Measurements from ENCODE around the gene UBE2D1.

Gene UBE2D1

DNA sequence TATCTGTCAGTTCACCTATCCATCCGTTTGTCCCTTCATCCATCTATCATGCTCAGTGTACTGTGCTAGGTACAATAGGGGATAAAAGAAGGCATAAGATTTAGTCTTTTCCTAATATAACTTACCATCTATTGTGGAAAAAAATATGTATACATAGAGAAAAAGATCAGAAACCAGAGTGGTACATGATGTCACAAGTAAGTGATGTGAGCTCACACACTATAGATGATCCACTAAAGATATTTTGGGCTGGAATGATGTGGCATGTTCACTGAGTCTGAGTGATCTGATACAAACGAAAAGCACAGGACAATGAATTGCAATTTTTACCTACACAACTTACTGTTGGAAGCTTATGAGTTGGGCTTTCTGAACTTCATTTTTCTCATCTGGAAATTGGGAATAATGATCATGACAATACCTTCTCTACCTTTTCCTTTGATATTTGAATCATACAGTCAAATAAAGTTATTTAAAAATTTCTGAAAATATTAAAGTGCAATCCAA lies 47.7 kb downstream of the UBE2D1 start:
- H3K9me3 Mint-ChIP-seq = no peaks in the 10 kb centered on the region
- H3K27ac Mint-ChIP-seq = no peak overlapping the region
- H3K4me1 Mint-ChIP-seq (ENCODE audit: low read depth) = peaks cover 20% of the 10 kb centered on the region
- peaks cover 6% of the 10 kb centered on the region for H3K27me3 Mint-ChIP-seq (ENCODE audit: low read depth)
- H3K4me3 Mint-ChIP-seq = no peak overlapping the region
- peaks cover 8% of the 10 kb centered on the region for H3K36me3 Mint-ChIP-seq (ENCODE audit: low read depth)
- DNase-seq (ENCODE audit: low spot score) = no peak

GRCh38 chr10:58384095-58384494 lies 49.3 kb downstream of the UBE2D1 start:
- Mint-ChIP-seq H3K27ac (peak overlapping the region; percentile 39), H3K4me3 (peak overlapping the region; percentile 98), H3K27me3 (ENCODE audit: low read depth) (peaks cover 5% of the 10 kb centered on the region), H3K4me1 (ENCODE audit: low read depth) (peaks cover 28% of the 10 kb centered on the region), H3K9me3 (no peaks in the 10 kb centered on the region), H3K36me3 (ENCODE audit: low read depth) (peaks cover 22% of the 10 kb centered on the region)
- no peak for DNase-seq (ENCODE audit: low spot score)

DNA sequence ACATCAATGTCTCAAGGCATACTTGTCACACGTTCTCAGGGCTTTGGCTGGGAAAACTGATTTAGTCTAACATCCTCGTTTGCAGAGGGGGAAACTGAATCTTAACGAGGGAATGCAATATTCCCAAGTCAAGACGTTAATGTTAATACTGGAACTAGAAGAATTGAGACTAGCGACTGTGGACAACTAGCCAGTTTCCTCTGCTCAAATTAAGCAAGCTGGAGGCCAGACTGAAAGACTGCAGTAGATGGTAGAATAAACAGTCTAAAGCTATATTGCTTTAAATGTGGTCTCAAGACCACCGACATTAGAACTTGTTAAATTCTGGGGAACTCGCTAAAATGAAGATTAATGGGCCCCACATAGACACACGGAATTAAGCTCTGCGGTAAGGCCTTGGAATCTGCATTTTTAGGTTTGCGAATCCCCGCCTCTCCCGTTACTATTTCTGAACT lies 49.8 kb downstream of the UBE2D1 start:
- H3K9me3 Mint-ChIP-seq = no peaks in the 10 kb centered on the region
- H3K27me3 Mint-ChIP-seq (ENCODE audit: low read depth) = peaks cover 3% of the 10 kb centered on the region
- DNase-seq (ENCODE audit: low spot score) = no peak
- peak overlapping the region; percentile 98 for H3K4me3 Mint-ChIP-seq
- peaks cover 32% of the 10 kb centered on the region for H3K4me1 Mint-ChIP-seq (ENCODE audit: low read depth)
- peak overlapping the region; percentile 98 for H3K27ac Mint-ChIP-seq
- H3K36me3 Mint-ChIP-seq (ENCODE audit: low read depth) = peaks cover 26% of the 10 kb centered on the region

- Mint-ChIP-seq H3K4me1 (ENCODE audit: low read depth) (peaks cover 34% of the 10 kb centered on the region), H3K36me3 (ENCODE audit: low read depth) (peaks cover 33% of the 10 kb centered on the region), H3K27ac (peak within 1 kb of the TSS; percentile 98), H3K4me3 (peak within 1 kb of the TSS; percentile 98), H3K27me3 (ENCODE audit: low read depth) (peaks cover 3% of the 10 kb centered on the region), H3K9me3 (no peaks in the 10 kb centered on the region)
- peak; percentile 94 for DNase-seq (ENCODE audit: low spot score)
These were observed 50.4 kb downstream of the UBE2D1 start, which contains the start of gene TFAM for GRCh38 chr10:58384999-58385783. TSS of gene TFAM (plus strand) at chr10:58385410. CDS start at chr10:58385548, 138 bp downstream.

GRCh38 chr10:58385784-58386112 lies 50.9 kb downstream of the UBE2D1 start:
- Mint-ChIP-seq H3K27ac (peak overlapping the region; percentile 98), H3K27me3 (ENCODE audit: low read depth) (peaks cover 3% of the 10 kb centered on the region), H3K9me3 (no peaks in the 10 kb centered on the region), H3K36me3 (ENCODE audit: low read depth) (peaks cover 33% of the 10 kb centered on the region), H3K4me1 (ENCODE audit: low read depth) (peaks cover 35% of the 10 kb centered on the region), H3K4me3 (peak overlapping the region; percentile 98)
- DNase-seq (ENCODE audit: low spot score) = no peak

- no peak for DNase-seq (ENCODE audit: low spot score)
- Mint-ChIP-seq H3K4me1 (ENCODE audit: low read depth) (peaks cover 38% of the 10 kb centered on the region), H3K27me3 (ENCODE audit: low read depth) (no peaks in the 10 kb centered on the region), H3K4me3 (no peak overlapping the region), H3K36me3 (ENCODE audit: low read depth) (peaks cover 54% of the 10 kb centered on the region), H3K9me3 (no peaks in the 10 kb centered on the region), H3K27ac (no peak overlapping the region)
These were observed 54.2 kb downstream of the UBE2D1 start for GRCh38 chr10:58389024-58389423.

GRCh38 chr10:58393317-58393716 lies 58.5 kb downstream of the UBE2D1 start:
- no peak for DNase-seq (ENCODE audit: low spot score)
- no peak overlapping the region for H3K27ac Mint-ChIP-seq

GRCh38 chr10:58394471-58394870 lies 59.7 kb downstream of the UBE2D1 start:
- peaks cover 51% of the 10 kb centered on the region for H3K36me3 Mint-ChIP-seq (ENCODE audit: low read depth)
- H3K4me1 Mint-ChIP-seq (ENCODE audit: low read depth) = peaks cover 9% of the 10 kb centered on the region
- H3K9me3 Mint-ChIP-seq = no peaks in the 10 kb centered on the region
- no peak for DNase-seq (ENCODE audit: low spot score)
- H3K4me3 Mint-ChIP-seq = no peak overlapping the region
- no peaks in the 10 kb centered on the region for H3K27me3 Mint-ChIP-seq (ENCODE audit: low read depth)
- no peak overlapping the region for H3K27ac Mint-ChIP-seq

More at GRCh38 chr10:58393317-58393716, 58.5 kb downstream of the UBE2D1 start:
- H3K27me3 Mint-ChIP-seq (ENCODE audit: low read depth) = no peaks in the 10 kb centered on the region
- H3K4me1 Mint-ChIP-seq (ENCODE audit: low read depth) = peaks cover 16% of the 10 kb centered on the region
- no peak overlapping the region for H3K4me3 Mint-ChIP-seq
- no peaks in the 10 kb centered on the region for H3K9me3 Mint-ChIP-seq
- peaks cover 61% of the 10 kb centered on the region for H3K36me3 Mint-ChIP-seq (ENCODE audit: low read depth)

DNA sequence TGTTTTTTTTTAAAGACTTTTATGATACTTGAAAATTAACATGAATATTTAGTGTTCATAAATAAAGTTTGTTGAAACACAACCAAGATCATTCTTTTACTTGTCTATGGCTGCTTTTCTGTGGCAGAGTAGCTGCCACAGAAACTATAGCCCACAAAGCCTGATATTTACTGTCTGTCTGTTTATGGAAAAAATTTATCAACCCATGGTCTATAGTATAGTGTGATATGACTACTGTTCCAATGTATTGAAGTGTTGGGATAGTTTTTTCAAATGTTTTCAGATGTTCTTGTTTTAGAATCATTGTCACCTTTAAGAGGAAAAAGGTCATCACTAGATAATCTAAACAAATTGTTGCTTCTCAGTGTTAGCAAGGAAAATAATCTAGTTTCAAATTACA lies 61.3 kb downstream of the UBE2D1 start:
- no peak overlapping the region for H3K27ac Mint-ChIP-seq
- no peak overlapping the region for H3K4me3 Mint-ChIP-seq
- H3K36me3 Mint-ChIP-seq (ENCODE audit: low read depth) = peaks cover 47% of the 10 kb centered on the region
- DNase-seq (ENCODE audit: low spot score) = no peak
- no peaks in the 10 kb centered on the region for H3K9me3 Mint-ChIP-seq
- peaks cover 5% of the 10 kb centered on the region for H3K4me1 Mint-ChIP-seq (ENCODE audit: low read depth)
- H3K27me3 Mint-ChIP-seq (ENCODE audit: low read depth) = no peaks in the 10 kb centered on the region

GRCh38 chr10:58397830-58398229 lies 63.0 kb downstream of the UBE2D1 start:
- Mint-ChIP-seq H3K4me3 (no peak overlapping the region), H3K4me1 (ENCODE audit: low read depth) (no peaks in the 10 kb centered on the region), H3K36me3 (ENCODE audit: low read depth) (peaks cover 33% of the 10 kb centered on the region), H3K27ac (no peak overlapping the region), H3K27me3 (ENCODE audit: low read depth) (no peaks in the 10 kb centered on the region), H3K9me3 (no peaks in the 10 kb centered on the region)
- DNase-seq (ENCODE audit: low spot score) = no peak

- no peaks in the 10 kb centered on the region for H3K9me3 Mint-ChIP-seq
- no peak for DNase-seq (ENCODE audit: low spot score)
- no peaks in the 10 kb centered on the region for H3K4me1 Mint-ChIP-seq (ENCODE audit: low read depth)
- no peak overlapping the region for H3K27ac Mint-ChIP-seq
- H3K27me3 Mint-ChIP-seq (ENCODE audit: low read depth) = no peaks in the 10 kb centered on the region
- peaks cover 23% of the 10 kb centered on the region for H3K36me3 Mint-ChIP-seq (ENCODE audit: low read depth)
- no peak overlapping the region for H3K4me3 Mint-ChIP-seq
These were observed 64.6 kb downstream of the UBE2D1 start for GRCh38 chr10:58399410-58399809.

- H3K27ac Mint-ChIP-seq = no peak overlapping the region
These were observed 65.8 kb downstream of the UBE2D1 start for GRCh38 chr10:58400609-58401008.

GRCh38 chr10:58404001-58404400 lies 69.2 kb downstream of the UBE2D1 start:
- Mint-ChIP-seq H3K4me1 (ENCODE audit: low read depth) (no peaks in the 10 kb centered on the region), H3K4me3 (no peak overlapping the region), H3K27me3 (ENCODE audit: low read depth) (no peaks in the 10 kb centered on the region), H3K9me3 (no peaks in the 10 kb centered on the region), H3K27ac (no peak overlapping the region), H3K36me3 (ENCODE audit: low read depth) (peaks cover 4% of the 10 kb centered on the region)
- DNase-seq (ENCODE audit: low spot score) = no peak

More at GRCh38 chr10:58400609-58401008, 65.8 kb downstream of the UBE2D1 start:
- no peak for DNase-seq (ENCODE audit: low spot score)
- Mint-ChIP-seq H3K9me3 (no peaks in the 10 kb centered on the region), H3K27me3 (ENCODE audit: low read depth) (no peaks in the 10 kb centered on the region), H3K4me1 (ENCODE audit: low read depth) (no peaks in the 10 kb centered on the region), H3K36me3 (ENCODE audit: low read depth) (peaks cover 15% of the 10 kb centered on the region), H3K4me3 (no peak overlapping the region)

- DNase-seq (ENCODE audit: low spot score) = no peak
- Mint-ChIP-seq H3K4me3 (no peak overlapping the region), H3K27me3 (ENCODE audit: low read depth) (peaks cover 3% of the 10 kb centered on the region), H3K4me1 (ENCODE audit: low read depth) (no peaks in the 10 kb centered on the region), H3K27ac (no peak overlapping the region), H3K9me3 (no peaks in the 10 kb centered on the region), H3K36me3 (ENCODE audit: low read depth) (no peaks in the 10 kb centered on the region)
These were observed 75.3 kb downstream of the UBE2D1 start for GRCh38 chr10:58409956-58410610.
